Suprapubic skin (tissue), 4 donors: ENCODE results near the gene KIRREL3. TPM values are rescaled to one million over a fixed set of nuclear protein-coding genes. Genes with fewer than 3 reads are reported as not detected.
"Not testable (repeated sequence)": the region's sequence is repeated elsewhere in the genome, so short reads cannot be mapped to it uniquely, and the experiment has no call there.

ENCODE experiments used
- DNase-seq, 2 donors: peaks; one replicate each; pipeline ENCODE4 v3.0.0-alpha.2; 2019; ENCODE audit warnings: low spot score in 2 of 2
- H3K27ac ChIP-seq: fragments of 200-600 bp; sonication (generic); one replicate; pipeline ENCODE4 v1.5.1; 2019
- H3K27me3 ChIP-seq: fragments of 200-600 bp; sonication (generic); one replicate; pipeline ENCODE4 v1.5.1; 2019
- H3K36me3 ChIP-seq: fragments of 200-600 bp; sonication (generic); one replicate; pipeline ENCODE4 v1.5.1; 2019
- H3K4me1 ChIP-seq: fragments of 200-600 bp; sonication (generic); one replicate; pipeline ENCODE4 v1.5.1; 2019
- H3K4me3 ChIP-seq: fragments of 200-600 bp; sonication (generic); one replicate; pipeline ENCODE4 v1.5.1; 2019; ENCODE audit warnings: mild to moderate bottlenecking
- H3K9me3 ChIP-seq: fragments of 200-600 bp; sonication (generic); one replicate; pipeline ENCODE4 v1.5.1; 2019
- EP300 ChIP-seq: sonication (generic); formaldehyde crosslinking; IDR thresholded peaks from one replicate; pipeline ENCODE4 v1.6.1; 2017; ENCODE audit warnings: antibody characterized with exemption
- POLR2A ChIP-seq, 2 donors: fragments of 450-650 bp; IDR thresholded peaks; one replicate each; pipeline ENCODE4 v1.6.1; 2017; ENCODE audit warnings: antibody characterized with exemption in 2 of 2, mild to moderate bottlenecking in 2 of 2, moderate library complexity in 2 of 2
- POLR2AphosphoS5 ChIP-seq, 3 donors: sonication (generic); formaldehyde crosslinking; IDR thresholded peaks; one replicate each; pipeline ENCODE4 v1.6.1; 2017; ENCODE audit warnings: antibody characterized with exemption in 3 of 3
- WGBS: methylation state at CpG from one replicate; pipeline ENCODE4 v1.1.5; 2018; 5-methylcytosine and 5-hydroxymethylcytosine counted together
- total RNA-seq, 4 donors: library from RNA; depleted of rRNA; stranded (reverse); fragments of >200 nt; gene quantifications; one replicate each; pipeline ENCODE4 v1.1.0, GENCODE V29; 2016
- TF ChIP-seq, protein P1 (sequence below), 2 donors: fragments of 200-600 bp in 1 of 2; fragments of 450-650 bp in 1 of 2; sonication (generic) in 1 of 2; IDR thresholded peaks; one replicate each; pipeline ENCODE4 v1.5.1; 2016 to 2019; ENCODE audit warnings: antibody characterized with exemption in 2 of 2, mild to moderate bottlenecking in 1 of 2, moderate library complexity in 1 of 2

Gene KIRREL3
- total RNA-seq, 4 donors from 2014 or later, result 0.17 TPM; not detected in 3

DNA sequence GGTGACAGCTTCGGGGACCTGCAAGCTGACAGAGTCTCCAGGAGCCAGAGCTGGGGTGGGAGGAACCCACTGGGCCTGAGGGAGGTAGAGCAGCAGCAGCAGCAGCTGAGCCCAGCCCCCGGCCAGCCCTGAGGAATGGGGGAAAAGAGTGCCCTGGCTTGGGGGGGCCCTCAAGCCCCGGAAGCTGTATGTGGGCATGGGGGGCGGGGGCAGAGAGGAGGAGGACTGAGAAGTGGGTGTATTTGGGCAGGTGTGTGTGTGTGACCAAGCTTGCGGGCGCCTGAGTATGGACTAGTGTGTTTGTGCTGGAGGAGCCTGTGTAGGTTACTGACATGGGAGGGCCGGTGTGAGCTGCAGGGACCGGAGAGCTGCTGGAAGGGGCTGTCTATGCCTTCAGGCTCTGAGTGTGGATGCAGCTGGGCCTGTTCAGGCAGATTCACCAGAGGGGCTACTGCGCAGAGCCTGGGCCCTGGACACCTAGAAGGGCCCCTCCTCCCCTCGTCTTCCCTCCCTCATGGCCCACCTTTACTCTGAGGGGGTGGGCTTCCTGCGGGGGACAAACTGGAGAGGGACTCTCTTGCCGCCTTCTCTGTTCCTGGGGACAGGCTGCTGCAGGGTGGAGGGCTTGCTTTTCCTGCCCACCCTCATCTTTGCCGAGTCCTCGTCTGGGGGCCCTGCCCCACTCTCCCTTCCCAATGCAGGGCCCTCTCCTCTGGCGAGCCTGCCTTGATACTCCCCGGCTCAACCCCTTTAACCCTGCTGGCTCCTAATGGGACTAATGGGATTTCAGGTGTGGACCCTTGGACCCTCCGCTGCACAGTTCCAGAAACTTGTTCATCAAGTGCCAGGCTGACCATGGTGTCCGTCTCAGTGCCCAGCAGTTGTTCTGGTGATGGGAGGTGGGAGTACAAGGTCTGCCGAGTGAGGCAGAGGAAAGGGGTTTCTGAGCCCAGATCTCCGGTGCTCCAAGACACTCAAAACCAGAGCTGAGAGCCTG, 616.9 kb downstream of the KIRREL3 start:
- H3K27ac ChIP-seq, result peak overlapping the region; percentile 56

DNA sequence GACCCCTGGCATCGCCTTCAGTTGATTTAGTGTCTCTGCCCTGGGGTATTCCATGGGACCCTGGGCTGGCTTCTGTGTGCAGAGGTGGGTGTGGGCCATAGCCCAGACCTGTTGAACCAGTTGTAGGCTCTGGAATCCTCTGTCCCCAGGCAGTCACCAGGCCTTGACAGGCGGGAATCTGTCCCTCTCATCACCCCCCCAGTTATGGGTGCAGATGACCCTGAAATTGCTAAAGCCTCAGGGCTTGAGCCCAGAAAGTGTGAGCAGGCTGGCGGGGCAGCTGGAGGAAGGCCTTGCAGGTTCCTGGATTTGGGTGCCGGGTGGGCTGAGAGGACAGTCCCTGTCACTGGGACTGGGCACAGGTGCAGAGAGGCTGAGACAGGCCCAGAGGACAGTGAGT, 617.9 kb downstream of the KIRREL3 start:
- H3K27me3 ChIP-seq, H3K9me3 ChIP-seq, H3K4me3 ChIP-seq, H3K27ac ChIP-seq, H3K36me3 ChIP-seq: not testable (repeated sequence)
- peak in 1 of 2 donors; percentile 48 for DNase-seq
- WGBS, result 57% methylated on average over 2 of the region's 4 CpGs
- peaks cover 50% of the 10 kb centered on the region for H3K4me1 ChIP-seq

More for the DNA sequence above, 616.9 kb downstream of the KIRREL3 start:
- peaks cover 52% of the 10 kb centered on the region for H3K4me1 ChIP-seq
- TF ChIP-seq, protein P1, sequence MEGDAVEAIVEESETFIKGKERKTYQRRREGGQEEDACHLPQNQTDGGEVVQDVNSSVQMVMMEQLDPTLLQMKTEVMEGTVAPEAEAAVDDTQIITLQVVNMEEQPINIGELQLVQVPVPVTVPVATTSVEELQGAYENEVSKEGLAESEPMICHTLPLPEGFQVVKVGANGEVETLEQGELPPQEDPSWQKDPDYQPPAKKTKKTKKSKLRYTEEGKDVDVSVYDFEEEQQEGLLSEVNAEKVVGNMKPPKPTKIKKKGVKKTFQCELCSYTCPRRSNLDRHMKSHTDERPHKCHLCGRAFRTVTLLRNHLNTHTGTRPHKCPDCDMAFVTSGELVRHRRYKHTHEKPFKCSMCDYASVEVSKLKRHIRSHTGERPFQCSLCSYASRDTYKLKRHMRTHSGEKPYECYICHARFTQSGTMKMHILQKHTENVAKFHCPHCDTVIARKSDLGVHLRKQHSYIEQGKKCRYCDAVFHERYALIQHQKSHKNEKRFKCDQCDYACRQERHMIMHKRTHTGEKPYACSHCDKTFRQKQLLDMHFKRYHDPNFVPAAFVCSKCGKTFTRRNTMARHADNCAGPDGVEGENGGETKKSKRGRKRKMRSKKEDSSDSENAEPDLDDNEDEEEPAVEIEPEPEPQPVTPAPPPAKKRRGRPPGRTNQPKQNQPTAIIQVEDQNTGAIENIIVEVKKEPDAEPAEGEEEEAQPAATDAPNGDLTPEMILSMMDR (IDR thresholded peaks at IDR 0.05), result no peak
- TF ChIP-seq POLR2A (IDR thresholded peaks at IDR 0.05) (no peak), EP300 (no peak)
- 86% methylated on average over 13 of the region's 20 CpGs for WGBS
- H3K27me3 ChIP-seq, result no peaks in the 10 kb centered on the region
- no peaks in the 10 kb centered on the region for H3K36me3 ChIP-seq
- no peaks in the 10 kb centered on the region for H3K9me3 ChIP-seq
- no peak overlapping the region for H3K4me3 ChIP-seq
- DNase-seq, result peak in 1 of 2 donors; percentile 56

GRCh38 chr11:126381960-126382359, 618.6 kb downstream of the KIRREL3 start:
- H3K4me1 ChIP-seq, result peaks cover 44% of the 10 kb centered on the region
- not testable (repeated sequence) for H3K4me3 ChIP-seq, H3K36me3 ChIP-seq, H3K27ac ChIP-seq, H3K27me3 ChIP-seq, H3K9me3 ChIP-seq
- WGBS, result 69% methylated on average over 5 of the region's 10 CpGs
- DNase-seq, result peak in 1 of 2 donors; percentile 5

DNA sequence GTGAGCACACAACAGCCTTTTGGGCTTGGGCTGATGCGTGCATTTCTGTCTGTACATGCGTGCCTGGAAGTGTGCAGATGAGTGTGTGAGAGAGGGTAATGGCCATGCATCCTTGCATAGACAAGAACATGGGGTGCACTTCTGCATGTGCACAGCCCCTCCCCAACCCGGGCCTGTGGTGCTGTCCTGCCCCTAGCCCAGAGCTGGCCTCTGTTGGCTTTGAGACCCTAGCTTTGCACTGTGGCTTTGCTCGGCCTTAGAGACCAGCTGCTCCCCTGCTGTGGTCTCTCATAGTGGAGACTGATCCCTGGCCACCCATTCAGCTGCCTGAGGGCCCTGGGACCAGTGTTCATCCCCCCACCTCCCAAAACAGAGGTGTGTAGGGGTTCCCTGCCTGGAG, 619.7 kb downstream of the KIRREL3 start:
- no peaks in the 10 kb centered on the region for H3K27me3 ChIP-seq
- H3K27ac ChIP-seq, result no peak overlapping the region
- H3K4me3 ChIP-seq, result no peak overlapping the region
- TF ChIP-seq, protein P1 (IDR thresholded peaks at IDR 0.05), result no peak
- TF ChIP-seq EP300 (no peak), POLR2AphosphoS5 (IDR thresholded peaks at IDR 0.05) (no peak), POLR2A (IDR thresholded peaks at IDR 0.05) (no peak)
- no peaks in the 10 kb centered on the region for H3K36me3 ChIP-seq
- DNase-seq, result peak in 1 of 2 donors; percentile 40
- WGBS, result 95% methylated on average over 3 of the region's 4 CpGs
- no peaks in the 10 kb centered on the region for H3K9me3 ChIP-seq
- peaks cover 34% of the 10 kb centered on the region for H3K4me1 ChIP-seq

DNA sequence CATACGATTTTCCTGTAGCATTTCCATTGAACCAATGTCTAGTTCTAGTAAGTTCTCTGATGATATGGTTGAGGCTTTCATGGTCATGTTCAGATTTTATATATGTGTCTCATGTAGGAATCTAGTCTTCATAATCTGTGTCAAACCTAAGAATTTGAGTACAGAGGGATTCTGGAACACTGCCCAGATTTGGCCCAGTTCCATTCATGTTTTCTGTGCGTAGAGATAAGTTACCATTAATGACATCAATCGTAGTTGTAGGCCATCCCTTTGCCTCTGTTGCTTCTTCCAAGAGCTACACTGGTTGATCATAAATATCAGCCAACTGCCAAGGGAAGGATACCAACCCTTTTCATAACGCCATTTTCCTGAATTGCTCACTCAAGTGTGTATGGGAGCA, 621.8 kb downstream of the KIRREL3 start:
- TF ChIP-seq POLR2A (IDR thresholded peaks at IDR 0.05) (no peak), EP300 (no peak), POLR2AphosphoS5 (IDR thresholded peaks at IDR 0.05) (no peak)
- TF ChIP-seq, protein P1 (IDR thresholded peaks at IDR 0.05), result no peak
- Histone ChIP-seq H3K27me3 (no peaks in the 10 kb centered on the region), H3K4me1 (peaks cover 16% of the 10 kb centered on the region), H3K27ac (no peak overlapping the region), H3K36me3 (no peaks in the 10 kb centered on the region), H3K9me3 (no peaks in the 10 kb centered on the region), H3K4me3 (no peak overlapping the region)
- WGBS, result 71% methylated on average over 4 of the region's 4 CpGs
- DNase-seq, result peak in 1 of 2 donors; percentile 14

GRCh38 chr11:126375726-126376125, 624.8 kb downstream of the KIRREL3 start:
- peaks cover 10% of the 10 kb centered on the region for H3K4me1 ChIP-seq
- TF ChIP-seq POLR2A (IDR thresholded peaks at IDR 0.05), result no peak
- no peak for TF ChIP-seq EP300
- TF ChIP-seq, protein P1 (IDR thresholded peaks at IDR 0.05), result no peak
- TF ChIP-seq POLR2AphosphoS5 (IDR thresholded peaks at IDR 0.05), result no peak
- DNase-seq, result peak in 1 of 2 donors; percentile 26
- H3K27me3 ChIP-seq, result no peaks in the 10 kb centered on the region
- no peaks in the 10 kb centered on the region for H3K36me3 ChIP-seq
- WGBS, result 81% methylated on average over 7 of the region's 7 CpGs
- H3K27ac ChIP-seq, result no peak overlapping the region
- H3K4me3 ChIP-seq, result no peak overlapping the region
- no peaks in the 10 kb centered on the region for H3K9me3 ChIP-seq

DNA sequence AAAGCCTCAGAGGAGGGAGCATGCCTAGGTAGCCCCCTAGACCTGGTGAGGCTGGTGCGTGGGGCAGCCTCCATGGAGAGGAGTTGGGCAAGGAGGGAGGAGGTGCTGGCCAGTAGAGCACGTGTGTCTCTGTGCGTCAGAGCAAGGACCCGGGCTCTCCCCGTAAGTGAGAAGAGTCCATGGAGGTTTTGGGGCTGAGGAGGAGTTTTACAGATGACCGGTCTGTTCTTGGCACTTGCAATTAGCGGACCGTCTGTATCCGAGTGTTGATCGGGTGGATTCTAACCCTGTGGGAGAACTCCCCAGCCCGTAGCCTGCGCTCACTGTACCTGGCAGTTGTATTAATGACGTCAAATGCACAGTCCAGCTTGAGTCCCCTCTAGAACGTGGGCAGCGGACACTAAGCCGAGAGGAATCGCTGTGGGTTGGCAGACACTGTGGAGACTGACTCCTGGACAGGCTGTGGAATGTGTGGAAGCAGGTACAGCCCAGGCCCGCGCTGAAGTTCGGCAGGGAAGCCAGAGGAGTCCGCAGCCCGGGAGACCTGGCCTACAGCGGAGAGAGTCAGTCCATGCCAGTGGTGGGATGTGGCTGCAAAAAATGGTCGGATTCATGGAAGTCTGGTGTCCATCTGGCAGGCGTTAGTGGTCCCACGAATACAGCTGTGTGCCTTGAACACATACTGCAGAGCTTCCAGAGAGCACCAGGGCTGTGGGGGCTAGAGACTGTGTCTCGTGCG, 625.8 kb downstream of the KIRREL3 start:
- not testable (repeated sequence) for H3K27me3 ChIP-seq, H3K9me3 ChIP-seq, H3K36me3 ChIP-seq, H3K4me3 ChIP-seq, H3K27ac ChIP-seq
- peak in 1 of 2 donors; percentile 47 for DNase-seq
- peaks cover 10% of the 10 kb centered on the region for H3K4me1 ChIP-seq
- 78% methylated on average over 20 of the region's 28 CpGs for WGBS

DNA sequence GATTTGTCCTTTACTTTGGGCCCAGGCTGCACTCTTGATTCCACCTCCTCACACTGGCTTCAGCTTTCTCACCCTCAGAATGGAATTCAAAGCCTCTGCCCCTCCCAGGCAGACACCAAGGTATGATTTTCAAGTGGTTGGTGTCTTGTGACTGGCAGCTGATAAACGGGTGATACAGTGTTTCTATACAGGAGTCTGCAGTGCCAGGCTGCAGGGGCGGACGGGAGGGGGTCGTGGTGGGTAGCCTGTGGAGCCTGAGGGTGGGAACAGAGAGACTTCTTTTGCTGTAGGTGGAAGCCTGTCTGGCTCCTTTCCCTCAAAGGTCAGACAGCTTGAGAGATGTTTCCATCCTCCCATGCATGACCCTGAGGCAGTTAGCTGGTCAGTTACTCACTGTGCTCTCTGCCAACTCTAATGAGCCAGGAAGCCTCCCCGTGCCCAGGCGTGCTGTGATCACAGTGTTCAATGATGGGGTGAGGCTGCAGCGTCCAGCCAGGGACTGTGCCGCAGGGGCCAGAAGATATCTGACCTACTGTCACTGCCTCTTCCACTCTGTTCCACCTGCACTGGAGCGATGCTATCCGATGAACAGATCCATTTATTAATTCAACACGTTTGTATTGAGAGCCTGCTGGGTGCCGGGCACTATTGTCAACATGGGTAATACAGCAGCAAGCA, 627.0 kb downstream of the KIRREL3 start:
- not testable (repeated sequence) for H3K9me3 ChIP-seq, H3K4me3 ChIP-seq, H3K27ac ChIP-seq, H3K36me3 ChIP-seq, H3K27me3 ChIP-seq
- WGBS, result 56% methylated on average over 9 of the region's 12 CpGs
- DNase-seq, result peak in 1 of 2 donors; percentile 17
- peaks cover 12% of the 10 kb centered on the region for H3K4me1 ChIP-seq
